ENCODE data around the gene VAV1.

The VAV1 gene

GRCh38 chr19:6772028-6772865 is at the start of gene VAV1:
Gene VAV1 (plus strand): TSS chr19:6772708. CDS start chr19:6772808, 100 bp downstream.
- no peak for DNase-seq (ENCODE audit: low spot score)

GRCh38 chr19:6723108-6723618 is 49.3 kb upstream of the VAV1 start:
- DNase-seq (ENCODE audit: low spot score) = no peak

GRCh38 chr19:6723738-6724137 is 48.8 kb upstream of the VAV1 start:
- no peak for DNase-seq (ENCODE audit: low spot score)

GRCh38 chr19:6724631-6725492 is 47.6 kb upstream of the VAV1 start:
- DNase-seq (ENCODE audit: low spot score) = no peak

- DNase-seq (ENCODE audit: low spot score) = no peak
Observed at GRCh38 chr19:6725513-6726231, 46.8 kb upstream of the VAV1 start.

GRCh38 chr19:6728346-6728745 is 44.2 kb upstream of the VAV1 start:
- DNase-seq (ENCODE audit: low spot score) = no peak

GRCh38 chr19:6729573-6730152 is 42.8 kb upstream of the VAV1 start:
- DNase-seq (ENCODE audit: low spot score) = no peak

- DNase-seq (ENCODE audit: low spot score) = no peak
Observed at GRCh38 chr19:6730153-6730804, 42.2 kb upstream of the VAV1 start.

GRCh38 chr19:6730941-6731670 is 41.4 kb upstream of the VAV1 start:
- DNase-seq (ENCODE audit: low spot score) = no peak

GRCh38 chr19:6731822-6732221 is 40.7 kb upstream of the VAV1 start:
- DNase-seq (ENCODE audit: low spot score) = no peak

GRCh38 chr19:6732803-6733337 is 39.6 kb upstream of the VAV1 start:
- DNase-seq (ENCODE audit: low spot score) = no peak

- no peak for DNase-seq (ENCODE audit: low spot score)
Observed at GRCh38 chr19:6733338-6734095, 39.0 kb upstream of the VAV1 start.

GRCh38 chr19:6734096-6734696 is 38.3 kb upstream of the VAV1 start:
- DNase-seq (ENCODE audit: low spot score) = no peak

- DNase-seq (ENCODE audit: low spot score) = no peak
Observed at GRCh38 chr19:6735181-6735911, 37.2 kb upstream of the VAV1 start.

GRCh38 chr19:6736169-6736916 is 36.2 kb upstream of the VAV1 start:
- DNase-seq (ENCODE audit: low spot score) = peak; percentile 89

GRCh38 chr19:6736917-6737283 is 35.6 kb upstream of the VAV1 start:
- DNase-seq (ENCODE audit: low spot score) = no peak

- peak; percentile 100 for DNase-seq (ENCODE audit: low spot score)
Observed at GRCh38 chr19:6737284-6737872, 35.1 kb upstream of the VAV1 start, which contains the start of gene GPR108. Gene GPR108 (minus strand): TSS chr19:6737580. CDS start chr19:6737576, 4 bp downstream.
